Left forelimb (tissue), 1 donor: Measurements from ENCODE around the gene CDK5.
A peak's percentile ranks its signal among the peaks of the same experiment; 100 is the strongest.
"Not testable (repeated sequence)": the region's sequence is repeated elsewhere in the genome, so short reads cannot be mapped to it uniquely, and the experiment has no call there.

Source experiments
- DNase-seq: peaks from one replicate; pipeline ENCODE4 v3.0.0-alpha.2; 2018; ENCODE audit warnings: low spot score

Gene CDK5

GRCh38 chr7:151013733-151014497 is 43.8 kb downstream of the CDK5 start:
- peak; percentile 85 for DNase-seq

GRCh38 chr7:151013356-151013732 is 44.4 kb downstream of the CDK5 start:
- no peak for DNase-seq

DNA sequence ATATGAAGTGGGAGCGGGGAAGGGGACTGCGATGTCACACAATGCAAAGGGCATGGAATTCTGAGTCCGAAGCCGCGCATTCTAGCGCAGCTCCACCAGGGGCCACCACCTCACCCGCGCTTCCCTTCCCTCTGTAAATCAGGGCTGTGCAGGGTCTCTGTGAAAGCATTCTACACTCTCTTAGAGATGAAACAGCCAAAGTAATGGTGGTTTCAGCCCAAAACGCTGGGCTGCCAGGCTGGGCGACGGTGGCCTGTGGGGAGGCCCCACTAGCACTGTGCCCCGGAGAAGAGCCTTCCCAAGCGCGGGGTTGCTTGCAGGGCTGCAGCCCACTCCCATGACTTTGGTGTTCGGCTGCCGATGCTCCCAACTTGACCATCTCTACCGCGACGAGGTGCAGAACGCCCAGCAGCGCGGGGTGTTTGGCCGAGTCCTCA is 44.8 kb downstream of the CDK5 start:
- no peak for DNase-seq

DNA sequence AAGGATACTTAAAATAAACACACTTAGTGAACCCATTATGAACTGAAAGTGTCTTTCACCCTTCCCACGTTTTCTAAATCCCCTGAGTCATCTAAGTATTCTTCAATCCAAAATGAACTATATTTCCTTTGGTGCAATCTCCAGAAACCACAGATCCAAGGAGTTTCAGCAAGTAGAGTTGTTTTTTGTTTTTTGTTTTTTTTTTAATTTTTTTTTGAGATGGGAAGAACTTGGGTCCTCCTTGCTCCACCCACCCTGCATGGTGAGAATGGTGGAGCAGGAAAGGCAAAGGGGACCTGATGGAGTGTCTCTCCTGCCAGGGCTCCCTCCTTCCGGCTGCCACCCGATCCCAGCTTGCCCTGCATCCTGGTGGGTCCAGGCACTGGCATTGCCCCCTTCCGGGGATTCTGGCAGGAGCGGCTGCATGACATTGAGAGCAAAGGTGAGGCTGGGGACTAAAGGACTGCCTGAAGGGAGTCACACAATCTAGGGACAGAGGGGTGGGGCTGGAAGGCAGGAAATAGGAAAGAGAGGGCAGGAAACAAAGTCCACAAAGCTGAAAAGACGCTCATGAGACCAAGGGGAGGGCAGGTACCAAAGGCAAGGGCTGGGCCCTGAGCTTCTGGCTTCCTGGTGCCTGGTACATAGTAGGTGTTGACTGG is 45.5 kb downstream of the CDK5 start:
- no peak for DNase-seq

DNA sequence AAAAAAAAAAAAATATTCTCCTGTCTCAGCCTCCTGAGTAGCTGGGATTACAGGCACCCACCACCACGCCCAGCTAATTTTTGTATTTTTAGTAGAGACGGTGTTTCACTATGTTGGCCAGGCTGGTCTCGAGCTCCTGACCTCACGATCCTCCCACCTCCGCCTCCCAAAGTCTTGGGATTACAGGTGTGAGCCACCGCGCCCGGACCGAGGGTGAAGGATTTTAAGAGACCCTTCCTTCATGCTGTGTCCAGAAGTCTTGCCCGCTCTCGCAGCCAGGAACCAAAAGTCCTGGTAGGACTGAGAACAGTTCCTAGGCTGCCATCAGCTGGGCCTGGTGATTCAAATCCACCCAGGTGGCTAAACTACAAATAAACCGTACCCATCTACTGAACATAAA is 46.1 kb downstream of the CDK5 start:
- DNase-seq: not testable (repeated sequence)

GRCh38 chr7:151011097-151011409 is 46.6 kb downstream of the CDK5 start:
- DNase-seq: no peak

GRCh38 chr7:151010307-151011096 is 47.2 kb downstream of the CDK5 start:
- DNase-seq: no peak

DNA sequence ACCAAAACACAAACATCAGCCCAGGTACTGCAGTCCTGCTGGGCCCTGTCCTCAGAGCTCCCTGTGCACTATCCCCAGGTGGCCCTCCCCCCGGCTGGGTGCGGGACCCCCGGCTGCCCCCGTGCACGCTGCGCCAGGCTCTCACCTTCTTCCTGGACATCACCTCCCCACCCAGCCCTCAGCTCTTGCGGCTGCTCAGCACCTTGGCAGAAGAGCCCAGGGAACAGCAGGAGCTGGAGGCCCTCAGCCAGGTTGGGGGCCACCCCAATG is 47.7 kb downstream of the CDK5 start:
- DNase-seq: no peak

DNA sequence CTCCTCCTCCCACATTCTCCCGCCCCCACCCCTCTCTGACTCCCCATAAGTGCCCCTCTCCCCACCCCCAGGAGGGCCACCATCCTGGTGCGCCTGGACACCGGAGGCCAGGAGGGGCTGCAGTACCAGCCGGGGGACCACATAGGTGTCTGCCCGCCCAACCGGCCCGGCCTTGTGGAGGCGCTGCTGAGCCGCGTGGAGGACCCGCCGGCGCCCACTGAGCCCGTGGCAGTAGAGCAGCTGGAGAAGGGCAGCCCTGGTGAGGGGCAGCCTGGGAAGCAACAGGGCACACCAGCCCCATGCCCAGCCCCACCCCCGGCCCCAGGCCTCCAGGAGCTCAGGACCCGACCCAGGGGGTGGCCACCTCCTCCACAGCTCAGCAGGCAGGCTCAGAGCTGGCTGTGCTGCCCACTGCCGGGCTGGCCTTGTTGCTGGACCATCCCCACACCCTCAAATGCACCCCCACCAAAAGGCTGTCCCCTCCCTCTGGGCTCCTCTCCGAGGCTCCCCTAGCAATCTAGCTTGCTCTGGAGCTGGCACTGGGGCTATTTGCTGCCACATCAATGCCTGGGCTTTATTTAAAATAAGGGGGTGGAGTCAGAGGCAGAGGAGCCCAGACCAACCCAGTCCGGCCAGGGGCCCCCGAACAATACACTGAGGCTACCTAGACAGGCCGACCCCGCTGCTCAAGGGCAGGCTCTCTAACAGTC is 48.2 kb downstream of the CDK5 start:
- no peak for DNase-seq

DNA sequence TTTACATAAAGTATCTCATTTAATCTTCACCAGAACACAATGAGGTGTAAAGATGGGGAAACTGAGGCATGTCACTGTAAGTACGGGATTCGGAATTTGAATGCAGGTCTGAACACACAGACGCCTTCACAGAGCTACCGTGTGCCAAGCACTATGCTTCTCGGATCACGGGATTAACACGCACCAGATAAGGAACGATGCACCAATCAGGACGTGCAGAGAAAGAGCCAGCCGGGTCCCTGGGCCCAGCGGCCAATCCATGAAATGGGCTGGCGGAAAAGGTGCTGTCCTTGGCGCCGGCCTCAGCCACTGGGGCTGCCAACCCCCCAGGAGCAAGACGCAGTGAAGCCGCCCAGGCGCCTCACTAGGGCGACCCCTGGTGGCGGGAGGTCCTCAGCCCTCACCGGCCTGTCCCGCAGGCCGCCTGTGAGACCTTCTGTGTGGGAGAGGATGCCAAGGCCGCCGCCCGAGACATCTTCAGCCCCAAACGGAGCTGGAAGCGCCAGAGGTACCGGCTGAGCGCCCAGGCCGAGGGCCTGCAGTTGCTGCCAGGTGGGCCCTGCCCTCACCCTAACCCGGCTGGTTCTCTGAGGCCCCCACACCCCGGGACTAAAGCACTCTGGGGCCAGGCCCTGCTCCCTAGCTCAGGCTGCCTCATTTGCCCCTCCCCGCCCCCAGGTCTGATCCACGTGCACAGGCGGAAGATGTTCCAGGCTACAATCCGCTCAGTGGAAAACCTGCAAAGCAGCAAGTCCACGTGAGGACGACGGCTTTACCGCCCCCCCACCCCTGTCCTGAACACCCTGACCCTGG is 49.0 kb downstream of the CDK5 start:
- DNase-seq: no peak

- no peak for DNase-seq
Observed at GRCh38 chr7:151008143-151008510, 49.6 kb downstream of the CDK5 start.

- no peak for DNase-seq
Observed at GRCh38 chr7:151007469-151007898, 50.2 kb downstream of the CDK5 start.

GRCh38 chr7:151006590-151007300 is 51.0 kb downstream of the CDK5 start:
- no peak for DNase-seq

DNA sequence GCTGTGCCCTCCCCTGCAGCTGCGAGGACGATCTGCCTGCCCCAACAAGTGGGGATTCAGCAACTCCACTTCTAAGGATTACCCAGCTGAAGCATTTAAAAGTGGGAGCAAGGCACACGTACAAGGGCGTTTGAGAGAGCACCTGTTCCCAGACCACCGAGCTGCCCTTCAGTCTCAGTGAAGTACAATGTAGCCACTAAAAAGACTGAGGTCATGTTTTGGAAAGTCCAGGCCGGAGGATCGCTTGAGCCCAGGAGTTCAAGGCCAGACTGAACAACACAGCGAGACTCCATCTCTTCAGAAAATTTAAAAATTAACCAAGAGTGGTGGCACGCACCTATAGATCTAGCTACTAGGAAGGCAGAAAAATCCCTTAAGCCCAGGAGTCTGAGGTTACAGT is 52.1 kb downstream of the CDK5 start:
- DNase-seq: no peak
